Glomerular endothelial cell (primary cell): Measurements from ENCODE around the gene PELI2. TPM values are rescaled to one million over a fixed set of nuclear protein-coding genes. Genes with fewer than 3 reads are reported as not detected.

ENCODE experiments used
- DNase-seq: peaks from one replicate; pipeline ENCODE4 v3.0.0-alpha.2; 2011; ENCODE audit warnings: low read depth, low spot score; ENCODE audit errors: extremely low read depth
- total RNA-seq: library from RNA; depleted of rRNA; stranded (reverse); fragments of >200 nt; gene quantifications from 2 replicates; pipeline ENCODE4 v1.2.3, GENCODE V29; 2015

PELI2 gene
- total RNA-seq = 2.9 and 3.7 TPM in 2 replicates

GRCh38 chr14:56117765-56118610 lies at the start of gene PELI2:
PELI2 (plus strand) TSS chr14:56118411; CDS start chr14:56118661, 250 bp downstream.
- DNase-seq = no peak

- DNase-seq = no peak
Measured at GRCh38 chr14:56073799-56074198, 44.4 kb upstream of the PELI2 start.

- DNase-seq = no peak
Measured at GRCh38 chr14:56075301-56075700, 42.9 kb upstream of the PELI2 start.

- DNase-seq = no peak
Measured at GRCh38 chr14:56081139-56081538, 37.1 kb upstream of the PELI2 start.

- DNase-seq = no peak
Measured at GRCh38 chr14:56082880-56083279, 35.3 kb upstream of the PELI2 start.

GRCh38 chr14:56085471-56085870 lies 32.7 kb upstream of the PELI2 start:
- DNase-seq = no peak

- no peak for DNase-seq
Measured at GRCh38 chr14:56087671-56088471, 30.3 kb upstream of the PELI2 start.

GRCh38 chr14:56088941-56089340 lies 29.3 kb upstream of the PELI2 start:
- no peak for DNase-seq

- DNase-seq = no peak
Measured at GRCh38 chr14:56092763-56093162, 25.4 kb upstream of the PELI2 start.

GRCh38 chr14:56094076-56094475 lies 24.1 kb upstream of the PELI2 start:
- DNase-seq = no peak

- no peak for DNase-seq
Measured at GRCh38 chr14:56098021-56098420, 20.2 kb upstream of the PELI2 start.

GRCh38 chr14:56099081-56099797 lies 19.0 kb upstream of the PELI2 start:
- DNase-seq = no peak

GRCh38 chr14:56100556-56100955 lies 17.7 kb upstream of the PELI2 start:
- DNase-seq = no peak

GRCh38 chr14:56102941-56103340 lies 15.3 kb upstream of the PELI2 start:
- no peak for DNase-seq

- DNase-seq = no peak
Measured at GRCh38 chr14:56107615-56108014, 10.6 kb upstream of the PELI2 start.

GRCh38 chr14:56108057-56108456 lies 10.2 kb upstream of the PELI2 start:
- DNase-seq = no peak

GRCh38 chr14:56112781-56113180 lies 5.4 kb upstream of the PELI2 start:
- DNase-seq = no peak

- DNase-seq = no peak
Measured at GRCh38 chr14:56115334-56115870, 2.8 kb upstream of the PELI2 start.

- DNase-seq = no peak
Measured at GRCh38 chr14:56115976-56116893, 2.0 kb upstream of the PELI2 start.

- DNase-seq = no peak
Measured at GRCh38 chr14:56118611-56119181, 485 bp downstream of the PELI2 start.
